Neural cell (in vitro differentiated cells): Measurements from ENCODE around the gene CD300A. TPM values are rescaled to one million over a fixed set of nuclear protein-coding genes. Genes with fewer than 3 reads are reported as not detected.

Experiments
- H2AFZ ChIP-seq: fragments of 200-600, 300-800 bp; sonication (generic), shearing (Covaris generic); 2 replicates; pipeline ENCODE4 v1.6.0; 2014; ENCODE audit warnings: low read depth, mild to moderate bottlenecking, antibody characterized with exemption, low read length, moderate library complexity
- H3F3A ChIP-seq: fragments of 200-600 bp; shearing (Covaris generic); 2 replicates; pipeline ENCODE4 v1.6.1; 2016; ENCODE audit warnings: mild to moderate bottlenecking, moderate library complexity, mixed read lengths, antibody characterized with exemption, low read length; ENCODE audit not compliant: insufficient read depth, poor library complexity, severe bottlenecking
- H3K27ac ChIP-seq: fragments of 200-600, 300-800 bp; sonication (generic), shearing (Covaris generic); 2 replicates; pipeline ENCODE4 v1.5.1; 2014; ENCODE audit warnings: mild to moderate bottlenecking, low read length, moderate library complexity
- H3K27me3 ChIP-seq: fragments of 300-800, 200-600 bp; sonication (generic), shearing (Covaris generic); 2 replicates; pipeline ENCODE4 v1.6.0; 2014; ENCODE audit warnings: mild to moderate bottlenecking, low read depth, low read length, moderate library complexity; ENCODE audit not compliant: insufficient read depth
- H3K36me3 ChIP-seq: fragments of 300-800, 200-600 bp; sonication (generic), shearing (Covaris generic); 2 replicates; pipeline ENCODE4 v1.5.1; 2014; ENCODE audit warnings: mild to moderate bottlenecking, antibody characterized with exemption, low read length, moderate library complexity; ENCODE audit not compliant: insufficient read depth
- H3K4me2 ChIP-seq: fragments of 300-800, 200-600 bp; sonication (generic), shearing (Covaris generic); 2 replicates; pipeline ENCODE4 v1.6.0; 2014; ENCODE audit warnings: mild to moderate bottlenecking, low read length
- H3K4me3 ChIP-seq: fragments of 300-800, 200-600 bp; sonication (generic), shearing (Covaris generic); 2 replicates; pipeline ENCODE4 v1.5.1; 2014; ENCODE audit warnings: mild to moderate bottlenecking, low read length, moderate library complexity
- H3K79me2 ChIP-seq: fragments of 200-600 bp; shearing (Covaris generic); replicated peaks from 2 replicates; pipeline ENCODE4 v1.6.0; 2014; ENCODE audit warnings: mild to moderate bottlenecking, low read length, moderate library complexity; ENCODE audit not compliant: insufficient read depth
- H3K9ac ChIP-seq: fragments of 300-800, 200-600 bp; sonication (generic), shearing (Covaris generic); 2 replicates; pipeline ENCODE4 v1.6.1; 2016; ENCODE audit warnings: mild to moderate bottlenecking, low read length, mixed read lengths
- H3K9me2 ChIP-seq: fragments of 200-600 bp; shearing (Covaris generic); 2 replicates; pipeline ENCODE4 v1.6.1; 2016; ENCODE audit warnings: mild to moderate bottlenecking, low read length, mixed read lengths; ENCODE audit not compliant: insufficient read depth
- H3K9me3 ChIP-seq: fragments of 200-600, 300-800 bp; sonication (generic), shearing (Covaris generic); 2 replicates; pipeline ENCODE4 v1.6.1; 2016; ENCODE audit warnings: mild to moderate bottlenecking, mixed run types, low read length, moderate library complexity, mixed read lengths
- H4K20me1 ChIP-seq: fragments of 200-600 bp; shearing (Covaris generic); 2 replicates; pipeline ENCODE4 v1.6.1; 2016; ENCODE audit warnings: mild to moderate bottlenecking, mixed run types; ENCODE audit not compliant: insufficient read depth
- EP300 ChIP-seq: fragments of 450-650 bp; conservative IDR thresholded peaks from 2 replicates; pipeline ENCODE4 v1.6.1; 2014; ENCODE audit warnings: antibody characterized with exemption, mild to moderate bottlenecking, moderate library complexity; ENCODE audit not compliant: poor library complexity, severe bottlenecking
- EZH2 ChIP-seq: fragments of 200-600, 300-800 bp; shearing (Covaris generic), sonication (generic); IDR thresholded peaks from 2 replicates; pipeline ENCODE4 v1.6.1; 2014; ENCODE audit warnings: antibody characterized with exemption, low read length, borderline replicate concordance, mild to moderate bottlenecking; ENCODE audit not compliant: insufficient read depth, poor library complexity, severe bottlenecking
- MXI1 ChIP-seq: fragments of 450-650 bp; conservative IDR thresholded peaks from 2 replicates; pipeline ENCODE4 v1.6.1; 2014; ENCODE audit warnings: antibody characterized with exemption, mild to moderate bottlenecking; ENCODE audit not compliant: poor library complexity, severe bottlenecking
- POLR2AphosphoS5 ChIP-seq: IDR thresholded peaks from 2 replicates; pipeline ENCODE4 v1.6.1; 2012
- RAD21 ChIP-seq: fragments of 450-650 bp; conservative IDR thresholded peaks from 2 replicates; pipeline ENCODE4 v1.6.1; 2014; ENCODE audit warnings: antibody characterized with exemption, mild to moderate bottlenecking, moderate library complexity
- SMC3 ChIP-seq: fragments of 450-650 bp; conservative IDR thresholded peaks from 2 replicates; pipeline ENCODE4 v1.6.1; 2014; ENCODE audit warnings: antibody characterized with exemption, mild to moderate bottlenecking, moderate library complexity; ENCODE audit not compliant: poor library complexity
- TAF1 ChIP-seq: IDR thresholded peaks from 2 replicates; pipeline ENCODE4 v1.6.1; 2012; ENCODE audit warnings: low read depth
- polyA plus RNA-seq: library from polyadenylated mRNA; depleted of rRNA; stranded (reverse); fragments of >200 nt; gene quantifications from 2 replicates; pipeline ENCODE4 v1.2.3, GENCODE V29; 2014
- TF ChIP-seq, protein P1 (sequence below): IDR thresholded peaks from 2 replicates; pipeline ENCODE4 v1.6.1; 2012; ENCODE audit warnings: borderline replicate concordance
- TF ChIP-seq, protein P2 (sequence below): fragments of 450-650 bp; IDR thresholded peaks from 2 replicates; pipeline ENCODE4 v1.5.1; 2014; ENCODE audit warnings: antibody characterized with exemption, mild to moderate bottlenecking, moderate library complexity; ENCODE audit not compliant: poor library complexity, severe bottlenecking

CD300A gene
- polyA plus RNA-seq, 1 donor from 2014 or later, result 0.35 TPM

DNA sequence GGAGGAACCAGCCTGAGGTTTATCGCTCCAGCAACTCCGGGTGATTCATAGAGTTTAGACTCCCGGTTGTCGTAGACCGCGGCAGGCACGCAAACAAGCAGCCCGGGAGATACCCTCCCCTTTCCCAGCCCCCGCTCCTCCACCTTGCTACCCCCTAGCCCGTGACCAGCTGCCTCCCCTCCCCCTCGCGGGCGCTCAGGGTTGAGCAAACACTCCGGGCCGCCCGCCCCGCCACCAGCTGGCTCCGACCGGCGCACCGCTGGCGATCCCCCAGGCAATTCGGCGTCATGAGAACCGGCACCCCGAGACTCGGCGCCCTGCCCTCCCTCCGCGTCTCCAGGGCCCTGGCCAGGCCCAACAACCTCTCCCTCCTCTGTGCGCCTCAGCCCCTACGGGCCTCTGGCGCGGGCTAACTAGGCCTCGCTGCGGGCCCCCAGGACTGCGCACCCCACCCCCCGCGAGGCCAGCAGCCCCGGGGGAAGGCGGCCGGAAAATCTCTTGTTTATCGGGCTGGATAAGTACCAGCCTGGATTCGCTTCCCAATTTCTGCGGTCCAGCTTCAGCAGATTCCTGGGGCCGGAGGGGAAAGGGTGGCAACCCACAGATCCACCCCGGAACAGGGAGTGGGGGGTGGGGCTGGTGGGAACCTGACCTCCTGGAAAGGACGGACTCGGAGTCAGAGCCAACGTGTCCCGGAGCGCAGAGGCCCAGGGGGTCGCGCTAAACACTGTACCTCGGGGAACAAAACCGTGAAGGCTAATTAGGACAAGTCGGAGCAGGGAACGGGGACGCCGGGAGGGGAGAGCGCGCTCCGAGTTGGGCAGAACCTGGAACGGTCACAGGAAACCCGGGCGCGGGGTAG lies 35.5 kb upstream of the CD300A start:
- Histone ChIP-seq H3K4me2 (peak overlapping the region; percentile 83), H3K9ac (peak overlapping the region; percentile 68)

DNA sequence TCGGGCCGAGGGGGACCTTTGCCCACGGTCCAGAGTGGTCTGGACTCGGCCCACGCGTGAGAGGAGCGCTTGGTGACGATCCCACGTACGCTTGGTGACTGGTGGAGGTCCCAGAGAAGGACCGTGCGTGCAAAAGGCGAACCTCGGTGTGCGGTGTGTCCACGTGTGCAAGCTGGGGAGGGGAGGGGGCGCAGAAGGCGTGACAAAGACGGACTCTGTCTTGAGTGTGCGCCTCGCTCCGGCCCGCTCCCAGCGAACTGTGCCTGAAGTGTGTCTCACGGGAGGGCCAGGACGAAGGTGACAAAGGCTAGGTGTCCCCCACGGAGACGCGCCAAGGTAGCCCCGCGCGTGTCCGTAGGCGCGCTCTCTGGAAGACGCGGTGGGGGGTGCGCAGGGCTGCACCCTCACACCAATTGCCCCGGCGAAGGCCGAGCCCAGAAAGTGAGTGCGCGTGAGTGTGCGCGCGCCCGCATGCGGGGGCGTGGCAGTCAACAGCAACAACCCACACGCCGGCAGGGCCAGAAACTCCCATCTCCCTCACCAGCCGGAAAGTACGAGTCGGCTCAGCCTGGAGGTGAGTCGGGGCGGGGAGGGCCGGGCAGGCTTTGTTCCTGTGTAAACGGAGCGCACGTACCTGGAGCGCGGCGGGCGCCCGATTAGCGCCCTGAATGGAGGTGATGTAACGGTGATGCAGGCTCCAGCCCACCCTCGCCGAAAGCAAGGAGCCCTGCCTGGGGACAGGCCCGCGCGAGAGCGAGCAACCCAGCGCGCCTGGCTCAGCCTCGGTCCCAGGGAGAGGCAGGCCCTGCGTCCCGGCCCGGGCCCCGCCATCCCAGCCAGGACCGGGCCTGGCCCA lies 34.6 kb upstream of the CD300A start, which contains the start of gene GPRC5C:
TSS of gene GPRC5C (plus strand) at position 521 of the 856 bp plus-strand sequence. CDS start 7,689 bp downstream, outside the sequence.
- Histone ChIP-seq H3K9ac (peak within 1 kb of the TSS; percentile 68), H4K20me1 (no peaks in the 10 kb centered on the region), H3K79me2 (no peaks in the 10 kb centered on the region), H3K4me2 (peak within 1 kb of the TSS; percentile 83), H3K9me3 (no peaks in the 10 kb centered on the region), H3K4me3 (peak within 1 kb of the TSS; percentile 83), H3F3A (no peaks in the 10 kb centered on the region), H3K9me2 (no peaks in the 10 kb centered on the region), H3K36me3 (no peaks in the 10 kb centered on the region), H2AFZ (peak within 1 kb of the TSS; percentile 73), H3K27ac (no peak within 1 kb of the TSS), H3K27me3 (peaks cover 43% of the 10 kb centered on the region)
- TF ChIP-seq MXI1, result peak; percentile 53
- TF ChIP-seq EZH2, result no peak
- TF ChIP-seq, protein P1, sequence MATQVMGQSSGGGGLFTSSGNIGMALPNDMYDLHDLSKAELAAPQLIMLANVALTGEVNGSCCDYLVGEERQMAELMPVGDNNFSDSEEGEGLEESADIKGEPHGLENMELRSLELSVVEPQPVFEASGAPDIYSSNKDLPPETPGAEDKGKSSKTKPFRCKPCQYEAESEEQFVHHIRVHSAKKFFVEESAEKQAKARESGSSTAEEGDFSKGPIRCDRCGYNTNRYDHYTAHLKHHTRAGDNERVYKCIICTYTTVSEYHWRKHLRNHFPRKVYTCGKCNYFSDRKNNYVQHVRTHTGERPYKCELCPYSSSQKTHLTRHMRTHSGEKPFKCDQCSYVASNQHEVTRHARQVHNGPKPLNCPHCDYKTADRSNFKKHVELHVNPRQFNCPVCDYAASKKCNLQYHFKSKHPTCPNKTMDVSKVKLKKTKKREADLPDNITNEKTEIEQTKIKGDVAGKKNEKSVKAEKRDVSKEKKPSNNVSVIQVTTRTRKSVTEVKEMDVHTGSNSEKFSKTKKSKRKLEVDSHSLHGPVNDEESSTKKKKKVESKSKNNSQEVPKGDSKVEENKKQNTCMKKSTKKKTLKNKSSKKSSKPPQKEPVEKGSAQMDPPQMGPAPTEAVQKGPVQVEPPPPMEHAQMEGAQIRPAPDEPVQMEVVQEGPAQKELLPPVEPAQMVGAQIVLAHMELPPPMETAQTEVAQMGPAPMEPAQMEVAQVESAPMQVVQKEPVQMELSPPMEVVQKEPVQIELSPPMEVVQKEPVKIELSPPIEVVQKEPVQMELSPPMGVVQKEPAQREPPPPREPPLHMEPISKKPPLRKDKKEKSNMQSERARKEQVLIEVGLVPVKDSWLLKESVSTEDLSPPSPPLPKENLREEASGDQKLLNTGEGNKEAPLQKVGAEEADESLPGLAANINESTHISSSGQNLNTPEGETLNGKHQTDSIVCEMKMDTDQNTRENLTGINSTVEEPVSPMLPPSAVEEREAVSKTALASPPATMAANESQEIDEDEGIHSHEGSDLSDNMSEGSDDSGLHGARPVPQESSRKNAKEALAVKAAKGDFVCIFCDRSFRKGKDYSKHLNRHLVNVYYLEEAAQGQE, result peak; percentile 31
- TF ChIP-seq RAD21, result peak; percentile 14
- TF ChIP-seq POLR2AphosphoS5, result peak; percentile 71
- TF ChIP-seq, protein P2, sequence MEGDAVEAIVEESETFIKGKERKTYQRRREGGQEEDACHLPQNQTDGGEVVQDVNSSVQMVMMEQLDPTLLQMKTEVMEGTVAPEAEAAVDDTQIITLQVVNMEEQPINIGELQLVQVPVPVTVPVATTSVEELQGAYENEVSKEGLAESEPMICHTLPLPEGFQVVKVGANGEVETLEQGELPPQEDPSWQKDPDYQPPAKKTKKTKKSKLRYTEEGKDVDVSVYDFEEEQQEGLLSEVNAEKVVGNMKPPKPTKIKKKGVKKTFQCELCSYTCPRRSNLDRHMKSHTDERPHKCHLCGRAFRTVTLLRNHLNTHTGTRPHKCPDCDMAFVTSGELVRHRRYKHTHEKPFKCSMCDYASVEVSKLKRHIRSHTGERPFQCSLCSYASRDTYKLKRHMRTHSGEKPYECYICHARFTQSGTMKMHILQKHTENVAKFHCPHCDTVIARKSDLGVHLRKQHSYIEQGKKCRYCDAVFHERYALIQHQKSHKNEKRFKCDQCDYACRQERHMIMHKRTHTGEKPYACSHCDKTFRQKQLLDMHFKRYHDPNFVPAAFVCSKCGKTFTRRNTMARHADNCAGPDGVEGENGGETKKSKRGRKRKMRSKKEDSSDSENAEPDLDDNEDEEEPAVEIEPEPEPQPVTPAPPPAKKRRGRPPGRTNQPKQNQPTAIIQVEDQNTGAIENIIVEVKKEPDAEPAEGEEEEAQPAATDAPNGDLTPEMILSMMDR, result no peak
- no peak for TF ChIP-seq SMC3
- TF ChIP-seq TAF1, result peak; percentile 32
- no peak for TF ChIP-seq EP300

More for the DNA sequence above, 35.5 kb upstream of the CD300A start:
- Histone ChIP-seq H3K36me3 (no peaks in the 10 kb centered on the region), H3K9me2 (no peaks in the 10 kb centered on the region), H4K20me1 (no peaks in the 10 kb centered on the region), H3K27ac (no peak overlapping the region), H3K9me3 (no peaks in the 10 kb centered on the region), H3F3A (no peaks in the 10 kb centered on the region), H3K27me3 (peaks cover 43% of the 10 kb centered on the region), H3K4me3 (peak overlapping the region; percentile 83), H2AFZ (peak overlapping the region; percentile 73), H3K79me2 (no peaks in the 10 kb centered on the region)
- TF ChIP-seq EP300 (no peak), TAF1 (peak; percentile 5), EZH2 (peak; percentile 36), SMC3 (no peak), POLR2AphosphoS5 (no peak), RAD21 (no peak)
- TF ChIP-seq, protein P1, result no peak
